ENCODE data around the gene SNCAIP. TPM values are rescaled to one million over a fixed set of nuclear protein-coding genes. Genes with fewer than 3 reads are reported as not detected.
"Not testable (repeated sequence)": the region's sequence is repeated elsewhere in the genome, so short reads cannot be mapped to it uniquely, and the experiment has no call there.

Gene SNCAIP
- total RNA-seq, 5 donors from 2014 or later (not counting 1 experiment from before 2014, with no cell fraction given), result not detected

DNA sequence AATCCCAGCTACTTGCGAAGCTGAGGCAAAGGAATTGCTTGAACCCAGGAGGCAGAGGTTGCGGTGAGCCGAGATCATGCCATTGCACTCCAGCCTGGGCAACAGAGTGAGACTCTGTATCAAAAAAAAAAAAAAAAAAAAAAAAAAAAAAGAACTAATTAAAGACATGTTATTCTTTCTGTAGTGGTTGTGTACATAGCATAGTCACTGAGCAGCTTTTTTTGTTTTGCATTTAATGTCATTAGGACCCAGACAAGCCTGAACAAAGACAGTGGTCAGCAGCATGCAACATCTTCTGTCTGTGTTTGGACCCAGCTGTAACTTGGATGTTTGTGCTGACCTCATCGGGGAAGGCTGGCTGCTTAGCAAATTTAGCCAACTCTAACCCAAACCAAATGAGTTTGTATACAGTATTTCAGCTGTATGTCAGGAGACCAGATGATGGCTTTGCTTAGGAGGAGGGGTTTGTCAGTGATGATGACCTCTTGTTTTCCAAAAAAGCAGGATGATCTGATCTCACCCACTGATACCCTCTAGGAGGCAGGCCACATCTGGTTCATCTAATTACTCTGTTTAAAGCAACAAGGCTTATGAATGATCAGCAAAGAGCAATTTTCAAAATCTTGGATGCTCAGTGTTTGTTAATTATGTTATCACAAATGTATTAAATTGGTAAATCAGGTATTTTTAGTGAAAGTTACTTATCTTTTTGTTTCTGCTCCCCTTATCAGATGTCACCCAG is 39.5 kb downstream of the SNCAIP start:
- Mint-ChIP-seq H3K4me1 (no peaks in the 10 kb centered on the region), H3K36me3 (no peaks in the 10 kb centered on the region), H3K27me3 (no peaks in the 10 kb centered on the region), H3K27ac (no peak overlapping the region), H3K9me3 (no peaks in the 10 kb centered on the region), H3K4me3 (no peak overlapping the region)
- POLR2A ChIA-PET, result no interaction called here
- ATAC-seq (replicated peaks in 1 of 4) (no peak), DNase-seq (no peak)
- no peak overlapping the region for H3K27ac ChIP-seq (ENCODE audit: low read length)
- no peaks in the 10 kb centered on the region for H3K9me3 ChIP-seq
- no peaks in the 10 kb centered on the region for H3K27me3 ChIP-seq (replicated peaks in 1 of 2; ENCODE audit: control insufficient read depth in 2 of 2, extremely low read depth in 1 of 2, insufficient read depth in 2 of 2, low read length in 1 of 2)
- no peak overlapping the region for H3K4me3 ChIP-seq (ENCODE audit: control insufficient read depth in 1 of 2, extremely low read depth in 1 of 2, low read length in 1 of 2)
- CTCF ChIA-PET, result no interaction called here
- no peaks in the 10 kb centered on the region for H3K4me1 ChIP-seq (ENCODE audit: control insufficient read depth in 1 of 2, extremely low read depth in 1 of 2, insufficient read depth in 2 of 2, low read length in 2 of 2)
- no peaks in the 10 kb centered on the region for H3K36me3 ChIP-seq (ENCODE audit: control insufficient read depth in 2 of 2, extremely low read depth in 1 of 2, insufficient read depth in 1 of 2, low read length in 1 of 2)
- 100% methylated on average over 1 of the region's 4 CpGs for WGBS (ENCODE audit: insufficient coverage)

DNA sequence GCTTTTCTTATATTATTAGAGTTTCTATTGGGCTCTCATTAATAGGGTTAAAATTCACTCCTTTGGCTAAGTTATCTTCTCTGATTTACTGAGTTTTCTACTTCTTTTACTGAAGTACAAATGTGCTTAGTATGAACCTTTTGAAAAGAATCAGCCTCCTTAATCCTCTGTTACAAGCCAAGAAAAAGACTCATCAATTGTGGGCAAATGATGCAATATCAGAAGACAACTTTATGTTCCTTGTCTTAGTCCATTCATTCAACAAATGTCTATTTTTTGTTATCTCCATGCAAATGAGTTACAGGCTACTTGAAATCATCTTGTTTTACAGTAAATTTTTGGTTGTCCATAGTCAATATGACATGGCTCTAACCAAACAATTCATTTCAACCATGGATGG is 40.3 kb downstream of the SNCAIP start:
- Histone ChIP-seq H3K27ac (ENCODE audit: low read length) (no peak overlapping the region), H3K4me1 (ENCODE audit: control insufficient read depth in 1 of 2, extremely low read depth in 1 of 2, insufficient read depth in 2 of 2, low read length in 2 of 2) (no peaks in the 10 kb centered on the region), H3K36me3 (ENCODE audit: control insufficient read depth in 2 of 2, extremely low read depth in 1 of 2, insufficient read depth in 1 of 2, low read length in 1 of 2) (no peaks in the 10 kb centered on the region), H3K4me3 (ENCODE audit: control insufficient read depth in 1 of 2, extremely low read depth in 1 of 2, low read length in 1 of 2) (no peak overlapping the region), H3K27me3 (replicated peaks in 1 of 2; ENCODE audit: control insufficient read depth in 2 of 2, extremely low read depth in 1 of 2, insufficient read depth in 2 of 2, low read length in 1 of 2) (no peaks in the 10 kb centered on the region), H3K9me3 (no peaks in the 10 kb centered on the region)
- no peaks in the 10 kb centered on the region for H3K36me3 Mint-ChIP-seq
- POLR2A ChIA-PET, result no interaction called here
- ATAC-seq (replicated peaks in 1 of 4), result no peak
- H3K27me3 Mint-ChIP-seq, result no peaks in the 10 kb centered on the region
- no peaks in the 10 kb centered on the region for H3K4me1 Mint-ChIP-seq
- no peak for DNase-seq
- CTCF ChIA-PET, result no interaction called here
- no peak overlapping the region for H3K27ac Mint-ChIP-seq
- H3K9me3 Mint-ChIP-seq, result no peaks in the 10 kb centered on the region
- H3K4me3 Mint-ChIP-seq, result no peak overlapping the region

DNA sequence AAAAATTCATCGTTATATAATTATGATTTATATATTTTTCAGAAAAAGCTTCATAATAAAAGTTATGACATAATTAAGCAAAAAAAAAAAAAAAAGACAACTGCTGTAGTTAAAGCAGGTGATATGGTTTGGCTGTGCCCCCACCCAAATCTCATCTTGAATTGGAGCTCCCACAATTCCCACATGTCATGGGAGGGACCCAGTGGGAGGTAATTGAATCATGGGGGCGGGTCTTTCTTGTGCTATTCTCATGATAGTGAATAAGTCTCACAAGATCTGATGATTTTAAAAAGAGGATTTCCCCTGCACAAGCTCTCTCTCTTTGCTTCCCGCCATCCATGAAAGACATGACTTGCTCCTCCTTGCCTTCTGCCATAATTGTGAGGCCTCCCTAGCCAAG is 41.3 kb downstream of the SNCAIP start:
- CTCF ChIA-PET; DNase-seq; H3K4me3 ChIP-seq (ENCODE audit: control insufficient read depth in 1 of 2, extremely low read depth in 1 of 2, low read length in 1 of 2); ATAC-seq (replicated peaks in 1 of 4); H3K4me1 ChIP-seq (ENCODE audit: control insufficient read depth in 1 of 2, extremely low read depth in 1 of 2, insufficient read depth in 2 of 2, low read length in 2 of 2); H3K27ac Mint-ChIP-seq; H3K36me3 ChIP-seq (ENCODE audit: control insufficient read depth in 2 of 2, extremely low read depth in 1 of 2, insufficient read depth in 1 of 2, low read length in 1 of 2); H3K4me1 Mint-ChIP-seq; H3K9me3 Mint-ChIP-seq; H3K27ac ChIP-seq (ENCODE audit: low read length); H3K9me3 ChIP-seq; H3K27me3 Mint-ChIP-seq; H3K27me3 ChIP-seq (replicated peaks in 1 of 2; ENCODE audit: control insufficient read depth in 2 of 2, extremely low read depth in 1 of 2, insufficient read depth in 2 of 2, low read length in 1 of 2); H3K4me3 Mint-ChIP-seq; H3K36me3 Mint-ChIP-seq; POLR2A ChIA-PET: not testable (repeated sequence)
- WGBS (ENCODE audit: insufficient coverage), result no CpG with 5 or more reads among the region's 3 CpGs

DNA sequence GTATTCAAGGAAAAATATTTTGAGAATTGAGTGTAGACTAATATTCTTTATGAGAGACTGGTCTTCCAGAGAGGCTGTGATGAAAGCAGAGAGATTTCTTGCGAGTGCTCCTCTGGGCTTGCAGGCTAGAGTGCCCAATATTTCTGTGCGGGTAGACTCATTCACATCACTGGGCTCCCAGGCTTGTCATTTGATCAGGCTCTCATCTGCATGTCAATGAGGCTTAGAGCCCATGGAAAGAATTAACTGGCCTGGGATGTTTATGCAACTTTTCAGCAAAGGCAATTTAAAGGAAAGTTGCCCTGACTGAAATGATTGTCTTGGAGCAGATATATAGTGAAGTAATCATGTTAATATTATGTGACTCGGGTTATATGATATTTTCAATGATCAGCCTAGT is 42.3 kb downstream of the SNCAIP start:
- ChIA-PET POLR2A (no interaction called here), CTCF (no interaction called here)
- no peaks in the 10 kb centered on the region for H3K9me3 Mint-ChIP-seq
- H3K27me3 ChIP-seq (replicated peaks in 1 of 2; ENCODE audit: control insufficient read depth in 2 of 2, extremely low read depth in 1 of 2, insufficient read depth in 2 of 2, low read length in 1 of 2), result no peaks in the 10 kb centered on the region
- WGBS (ENCODE audit: insufficient coverage), result 95% methylated on average over 2 of the region's 3 CpGs
- no peaks in the 10 kb centered on the region for H3K36me3 Mint-ChIP-seq
- H3K4me3 Mint-ChIP-seq, result no peak overlapping the region
- no peaks in the 10 kb centered on the region for H3K4me1 ChIP-seq (ENCODE audit: control insufficient read depth in 1 of 2, extremely low read depth in 1 of 2, insufficient read depth in 2 of 2, low read length in 2 of 2)
- DNase-seq (no peak), ATAC-seq (replicated peaks in 1 of 4) (no peak)
- H3K27ac Mint-ChIP-seq, result no peak overlapping the region
- no peaks in the 10 kb centered on the region for H3K9me3 ChIP-seq
- no peak overlapping the region for H3K27ac ChIP-seq (ENCODE audit: low read length)
- no peaks in the 10 kb centered on the region for H3K27me3 Mint-ChIP-seq
- H3K36me3 ChIP-seq (ENCODE audit: control insufficient read depth in 2 of 2, extremely low read depth in 1 of 2, insufficient read depth in 1 of 2, low read length in 1 of 2), result no peaks in the 10 kb centered on the region
- no peaks in the 10 kb centered on the region for H3K4me1 Mint-ChIP-seq
- H3K4me3 ChIP-seq (ENCODE audit: control insufficient read depth in 1 of 2, extremely low read depth in 1 of 2, low read length in 1 of 2), result no peak overlapping the region

DNA sequence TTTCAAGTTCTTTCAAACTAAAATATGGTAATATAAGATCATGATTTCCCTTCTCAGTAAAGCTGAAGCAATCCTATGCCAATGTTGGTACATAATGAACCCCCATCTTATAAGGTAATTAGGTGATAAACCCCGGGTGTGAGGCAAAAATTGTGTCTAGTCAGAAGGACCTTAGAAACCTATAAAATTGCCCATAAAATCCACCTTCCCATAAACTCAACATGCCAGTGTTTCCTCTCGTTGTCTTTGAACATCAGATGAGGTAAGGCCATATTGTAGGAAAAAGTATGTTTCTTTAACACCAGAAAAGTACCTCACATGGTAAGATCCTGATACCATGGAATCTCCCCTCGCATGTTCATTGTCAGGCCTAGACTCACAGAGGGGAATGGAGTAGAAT is 43.3 kb downstream of the SNCAIP start:
- Histone ChIP-seq H3K36me3 (ENCODE audit: control insufficient read depth in 2 of 2, extremely low read depth in 1 of 2, insufficient read depth in 1 of 2, low read length in 1 of 2) (no peaks in the 10 kb centered on the region), H3K4me3 (ENCODE audit: control insufficient read depth in 1 of 2, extremely low read depth in 1 of 2, low read length in 1 of 2) (no peak overlapping the region), H3K4me1 (ENCODE audit: control insufficient read depth in 1 of 2, extremely low read depth in 1 of 2, insufficient read depth in 2 of 2, low read length in 2 of 2) (no peaks in the 10 kb centered on the region), H3K27ac (ENCODE audit: low read length) (no peak overlapping the region), H3K9me3 (no peaks in the 10 kb centered on the region), H3K27me3 (replicated peaks in 1 of 2; ENCODE audit: control insufficient read depth in 2 of 2, extremely low read depth in 1 of 2, insufficient read depth in 2 of 2, low read length in 1 of 2) (no peaks in the 10 kb centered on the region)
- Mint-ChIP-seq H3K4me1 (no peaks in the 10 kb centered on the region), H3K36me3 (no peaks in the 10 kb centered on the region), H3K27ac (no peak overlapping the region), H3K27me3 (no peaks in the 10 kb centered on the region), H3K9me3 (no peaks in the 10 kb centered on the region), H3K4me3 (no peak overlapping the region)
- POLR2A ChIA-PET, result no interaction called here
- DNase-seq, result no peak
- no CpG with 5 or more reads among the region's 3 CpGs for WGBS (ENCODE audit: insufficient coverage)
- no peak for ATAC-seq (replicated peaks in 1 of 4)
- CTCF ChIA-PET, result no interaction called here

DNA sequence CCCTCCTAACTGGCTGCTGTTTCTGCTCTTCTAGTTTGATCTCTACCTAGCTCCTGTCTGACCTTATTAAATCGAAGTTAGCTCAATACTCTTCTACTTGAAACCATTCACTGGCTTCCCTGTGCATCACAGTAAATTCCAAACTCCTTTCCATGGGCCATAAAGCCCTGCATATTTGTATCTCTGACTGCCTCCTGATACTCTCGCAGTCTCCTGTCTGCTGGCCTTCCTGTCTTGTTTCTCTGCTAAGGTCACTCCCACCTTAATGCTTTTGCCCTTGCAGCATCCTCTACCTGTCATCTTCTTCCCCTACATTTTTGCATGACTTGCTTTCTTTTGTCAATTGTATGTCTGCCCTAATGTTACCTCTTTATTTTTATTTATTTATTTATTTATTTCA is 44.8 kb downstream of the SNCAIP start:
- POLR2A ChIA-PET, result no interaction called here

DNA sequence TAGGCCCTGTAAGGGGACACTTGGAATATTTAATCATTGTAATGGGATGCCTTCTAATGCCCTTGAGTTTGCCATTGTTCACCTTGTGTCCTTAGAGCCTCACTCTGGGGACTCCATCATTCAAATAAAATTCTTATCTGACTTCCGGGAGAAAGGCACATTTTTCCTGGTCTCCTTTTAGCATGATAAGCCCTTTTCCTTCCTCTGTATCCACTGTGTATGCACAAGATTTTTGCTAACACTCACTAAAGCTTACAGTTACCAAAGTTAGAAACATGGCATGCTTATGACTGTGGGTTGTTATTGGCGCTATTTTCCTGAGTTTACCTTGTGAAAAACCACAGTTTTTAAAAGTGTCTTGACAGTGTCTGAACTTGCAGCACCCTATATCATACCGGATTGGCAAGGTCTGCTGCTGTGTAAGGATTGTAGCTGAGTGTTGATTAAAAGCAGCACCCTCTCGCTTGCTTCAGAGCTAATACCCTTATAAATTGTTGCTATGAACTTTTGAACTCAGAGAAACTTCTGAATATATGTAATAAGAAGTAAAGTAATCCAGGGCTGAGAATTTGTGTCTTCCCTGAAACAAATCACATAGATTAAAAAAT is 46.4 kb downstream of the SNCAIP start:
- POLR2A ChIA-PET, result no interaction called here
- Mint-ChIP-seq H3K27me3 (no peaks in the 10 kb centered on the region), H3K4me3 (no peak overlapping the region), H3K4me1 (no peaks in the 10 kb centered on the region), H3K36me3 (no peaks in the 10 kb centered on the region), H3K27ac (no peak overlapping the region), H3K9me3 (no peaks in the 10 kb centered on the region)
- Histone ChIP-seq H3K4me1 (ENCODE audit: control insufficient read depth in 1 of 2, extremely low read depth in 1 of 2, insufficient read depth in 2 of 2, low read length in 2 of 2) (no peaks in the 10 kb centered on the region), H3K27ac (ENCODE audit: low read length) (no peak overlapping the region), H3K9me3 (no peaks in the 10 kb centered on the region), H3K27me3 (replicated peaks in 1 of 2; ENCODE audit: control insufficient read depth in 2 of 2, extremely low read depth in 1 of 2, insufficient read depth in 2 of 2, low read length in 1 of 2) (no peaks in the 10 kb centered on the region), H3K4me3 (ENCODE audit: control insufficient read depth in 1 of 2, extremely low read depth in 1 of 2, low read length in 1 of 2) (no peak overlapping the region), H3K36me3 (ENCODE audit: control insufficient read depth in 2 of 2, extremely low read depth in 1 of 2, insufficient read depth in 1 of 2, low read length in 1 of 2) (no peaks in the 10 kb centered on the region)
- no peak for DNase-seq
- WGBS (ENCODE audit: insufficient coverage), result no CpG with 5 or more reads among the region's 4 CpGs
- no peak for ATAC-seq (replicated peaks in 1 of 4)
- CTCF ChIA-PET, result no interaction called here

More for the DNA sequence above, 44.8 kb downstream of the SNCAIP start:
- CTCF ChIA-PET, result no interaction called here
- no peak overlapping the region for H3K4me3 ChIP-seq (ENCODE audit: control insufficient read depth in 1 of 2, extremely low read depth in 1 of 2, low read length in 1 of 2)
- H3K9me3 ChIP-seq, result no peaks in the 10 kb centered on the region
- H3K27ac ChIP-seq (ENCODE audit: low read length), result no peak overlapping the region
- H3K27me3 ChIP-seq (replicated peaks in 1 of 2; ENCODE audit: control insufficient read depth in 2 of 2, extremely low read depth in 1 of 2, insufficient read depth in 2 of 2, low read length in 1 of 2), result no peaks in the 10 kb centered on the region
- Mint-ChIP-seq H3K9me3 (no peaks in the 10 kb centered on the region), H3K27me3 (no peaks in the 10 kb centered on the region), H3K27ac (no peak overlapping the region), H3K4me3 (no peak overlapping the region), H3K4me1 (no peaks in the 10 kb centered on the region), H3K36me3 (no peaks in the 10 kb centered on the region)
- DNase-seq, result no peak
- 64% methylated on average over 2 of the region's 2 CpGs for WGBS (ENCODE audit: insufficient coverage)
- H3K36me3 ChIP-seq (ENCODE audit: control insufficient read depth in 2 of 2, extremely low read depth in 1 of 2, insufficient read depth in 1 of 2, low read length in 1 of 2), result no peaks in the 10 kb centered on the region
- no peak for ATAC-seq (replicated peaks in 1 of 4)
- no peaks in the 10 kb centered on the region for H3K4me1 ChIP-seq (ENCODE audit: control insufficient read depth in 1 of 2, extremely low read depth in 1 of 2, insufficient read depth in 2 of 2, low read length in 2 of 2)

Measured in T-cell (primary cell).